ENCODE measurements around the gene YRDC. TPM values are rescaled to one million over a fixed set of nuclear protein-coding genes. Genes with fewer than 3 reads are reported as not detected.

Gene YRDC
- total and polyA plus RNA-seq, 7 donors: 4.4 to 19.0 (median 12.4) TPM

GRCh38 chr1:37764888-37765441 lies 43.0 kb downstream of the YRDC start, which contains the start of gene EPHA10:
TSS of gene EPHA10 (minus strand) at chr1:37765120. CDS start at chr1:37765066, 54 bp downstream.
- Histone ChIP-seq H3K4me3 (no peak within 1 kb of the TSS), H3K27me3 (peaks cover 23 to 86% (median 48%) of the 10 kb centered on the region in 3 donors), H3K9me3 (no peaks in the 10 kb centered on the region), H3K36me3 (no peaks in the 10 kb centered on the region), H3K27ac (no peak within 1 kb of the TSS), H3K4me1 (no peaks in the 10 kb centered on the region)
- WGBS, 2 donors: 7 to 20% methylated on average over 33 of the region's 33 CpGs
- DNase-seq: no peak
- intact Hi-C loops (cut with DNase I): no loop called here
- no peak for TF ChIP-seq POLR2A (IDR thresholded peaks at IDR 0.05)
- no peak for TF ChIP-seq EP300 (IDR thresholded peaks at IDR 0.05)
- TF ChIP-seq POLR2AphosphoS5 (IDR thresholded peaks at IDR 0.05): no peak
- TF ChIP-seq, protein P1, sequence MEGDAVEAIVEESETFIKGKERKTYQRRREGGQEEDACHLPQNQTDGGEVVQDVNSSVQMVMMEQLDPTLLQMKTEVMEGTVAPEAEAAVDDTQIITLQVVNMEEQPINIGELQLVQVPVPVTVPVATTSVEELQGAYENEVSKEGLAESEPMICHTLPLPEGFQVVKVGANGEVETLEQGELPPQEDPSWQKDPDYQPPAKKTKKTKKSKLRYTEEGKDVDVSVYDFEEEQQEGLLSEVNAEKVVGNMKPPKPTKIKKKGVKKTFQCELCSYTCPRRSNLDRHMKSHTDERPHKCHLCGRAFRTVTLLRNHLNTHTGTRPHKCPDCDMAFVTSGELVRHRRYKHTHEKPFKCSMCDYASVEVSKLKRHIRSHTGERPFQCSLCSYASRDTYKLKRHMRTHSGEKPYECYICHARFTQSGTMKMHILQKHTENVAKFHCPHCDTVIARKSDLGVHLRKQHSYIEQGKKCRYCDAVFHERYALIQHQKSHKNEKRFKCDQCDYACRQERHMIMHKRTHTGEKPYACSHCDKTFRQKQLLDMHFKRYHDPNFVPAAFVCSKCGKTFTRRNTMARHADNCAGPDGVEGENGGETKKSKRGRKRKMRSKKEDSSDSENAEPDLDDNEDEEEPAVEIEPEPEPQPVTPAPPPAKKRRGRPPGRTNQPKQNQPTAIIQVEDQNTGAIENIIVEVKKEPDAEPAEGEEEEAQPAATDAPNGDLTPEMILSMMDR (IDR thresholded peaks at IDR 0.05): no peak

DNA sequence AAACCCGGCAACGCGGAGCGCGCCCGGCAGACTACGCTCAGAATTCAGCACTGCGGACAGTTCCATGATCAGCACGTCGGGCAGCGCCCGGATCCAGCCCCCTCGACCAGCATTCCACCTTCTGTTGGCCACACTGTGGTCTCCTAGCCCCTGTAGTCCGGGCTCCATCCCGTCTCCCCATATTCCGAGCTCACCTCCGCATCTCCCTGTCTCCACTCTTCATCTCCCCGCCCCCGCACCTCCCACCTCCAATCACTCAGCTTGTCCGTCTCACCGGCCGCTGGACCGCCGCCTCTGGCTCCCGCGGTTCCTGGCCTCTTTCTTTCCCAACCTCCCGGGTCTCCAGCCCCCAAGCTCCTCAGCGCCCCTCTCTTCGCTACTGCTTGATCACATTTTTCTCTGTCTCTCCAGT lies 43.6 kb downstream of the YRDC start:
- TF ChIP-seq, protein P1 (IDR thresholded peaks at IDR 0.05): no peak
- TF ChIP-seq POLR2AphosphoS5 (IDR thresholded peaks at IDR 0.05) (no peak), POLR2A (IDR thresholded peaks at IDR 0.05) (no peak), EP300 (IDR thresholded peaks at IDR 0.05) (no peak)
- Histone ChIP-seq H3K36me3 (no peaks in the 10 kb centered on the region), H3K27ac (no peak overlapping the region), H3K27me3 (peaks cover 23 to 91% (median 48%) of the 10 kb centered on the region in 3 donors), H3K4me1 (no peaks in the 10 kb centered on the region), H3K9me3 (no peaks in the 10 kb centered on the region), H3K4me3 (no peak overlapping the region)
- intact Hi-C loops (cut with DNase I): no loop called here
- 7 to 17% methylated on average over 29 of the region's 29 CpGs for WGBS, 2 donors
- no peak for DNase-seq

GRCh38 chr1:37763791-37764413 lies 44.1 kb downstream of the YRDC start:
- no peak for DNase-seq
- intact Hi-C loops (cut with DNase I): no loop called here
- TF ChIP-seq, protein P1 (IDR thresholded peaks at IDR 0.05): no peak
- TF ChIP-seq POLR2A (IDR thresholded peaks at IDR 0.05) (no peak), EP300 (IDR thresholded peaks at IDR 0.05) (no peak), POLR2AphosphoS5 (IDR thresholded peaks at IDR 0.05) (no peak)
- H3K4me3 ChIP-seq: no peak overlapping the region
- no peaks in the 10 kb centered on the region for H3K9me3 ChIP-seq
- peaks cover 23 to 94% (median 48%) of the 10 kb centered on the region in 3 donors for H3K27me3 ChIP-seq
- no peaks in the 10 kb centered on the region for H3K36me3 ChIP-seq
- no peaks in the 10 kb centered on the region for H3K4me1 ChIP-seq
- WGBS, 2 donors: 28 to 38% methylated on average over 25 of the region's 25 CpGs
- no peak overlapping the region for H3K27ac ChIP-seq

- H3K4me1 ChIP-seq: no peaks in the 10 kb centered on the region
- peaks cover 23 to 90% (median 48%) of the 10 kb centered on the region in 3 donors for H3K27me3 ChIP-seq
- no peak overlapping the region for H3K27ac ChIP-seq
- no peaks in the 10 kb centered on the region for H3K9me3 ChIP-seq
- H3K4me3 ChIP-seq: no peak overlapping the region
- intact Hi-C loops (cut with DNase I): no loop called here
- no peaks in the 10 kb centered on the region for H3K36me3 ChIP-seq
- 60 to 70% methylated on average over 2 of the region's 2 CpGs for WGBS, 2 donors
- TF ChIP-seq EP300 (IDR thresholded peaks at IDR 0.05) (no peak), POLR2AphosphoS5 (IDR thresholded peaks at IDR 0.05) (no peak), POLR2A (IDR thresholded peaks at IDR 0.05) (no peak)
- TF ChIP-seq, protein P1 (IDR thresholded peaks at IDR 0.05): no peak
- DNase-seq: no peak
Measured at GRCh38 chr1:37762516-37762915, 45.5 kb downstream of the YRDC start.

All from sigmoid colon (tissue), 7 donors.